ENCODE data around the gene DPEP3.

DPEP3 gene

GRCh38 chr16:67975321-67976105 is 4.8 kb downstream of the DPEP3 start:
- no peak for TF ChIP-seq POLR2AphosphoS5 (IDR thresholded peaks at IDR 0.05; ENCODE audit: low read depth, low read length)
- no peak for TF ChIP-seq FOXP2 (optimal IDR thresholded peaks at IDR 0.05; ENCODE audit: borderline replicate concordance, extremely low read depth, extremely low read length, insufficient read depth)
- TF ChIP-seq REST (IDR thresholded peaks at IDR 0.05; ENCODE audit: insufficient read depth in 1 of 2, low read depth in 2 of 2, low read length in 2 of 2): no peak
- TF ChIP-seq TAF1 (IDR thresholded peaks at IDR 0.05; ENCODE audit: borderline replicate concordance, insufficient read depth, low read length): no peak
- TF ChIP-seq SIN3A (IDR thresholded peaks at IDR 0.05; ENCODE audit: borderline replicate concordance, insufficient read depth, low read length): no peak

GRCh38 chr16:67971111-67971510 is 9.2 kb downstream of the DPEP3 start:
- TF ChIP-seq SIN3A (IDR thresholded peaks at IDR 0.05; ENCODE audit: borderline replicate concordance, insufficient read depth, low read length): no peak
- no peak for TF ChIP-seq FOXP2 (optimal IDR thresholded peaks at IDR 0.05; ENCODE audit: borderline replicate concordance, extremely low read depth, extremely low read length, insufficient read depth)
- no peak for TF ChIP-seq POLR2AphosphoS5 (IDR thresholded peaks at IDR 0.05; ENCODE audit: low read depth, low read length)
- no peak for TF ChIP-seq TAF1 (IDR thresholded peaks at IDR 0.05; ENCODE audit: borderline replicate concordance, insufficient read depth, low read length)
- TF ChIP-seq REST (IDR thresholded peaks at IDR 0.05; ENCODE audit: insufficient read depth in 1 of 2, low read depth in 2 of 2, low read length in 2 of 2): no peak

GRCh38 chr16:67969254-67970039 is 10.9 kb downstream of the DPEP3 start:
- TF ChIP-seq TAF1 (IDR thresholded peaks at IDR 0.05; ENCODE audit: borderline replicate concordance, insufficient read depth, low read length) (no peak), FOXP2 (optimal IDR thresholded peaks at IDR 0.05; ENCODE audit: borderline replicate concordance, extremely low read depth, extremely low read length, insufficient read depth) (no peak), REST (IDR thresholded peaks at IDR 0.05; ENCODE audit: insufficient read depth in 1 of 2, low read depth in 2 of 2, low read length in 2 of 2) (no peak), SIN3A (IDR thresholded peaks at IDR 0.05; ENCODE audit: borderline replicate concordance, insufficient read depth, low read length) (no peak), POLR2AphosphoS5 (IDR thresholded peaks at IDR 0.05; ENCODE audit: low read depth, low read length) (no peak)

- no peak for TF ChIP-seq SIN3A (IDR thresholded peaks at IDR 0.05; ENCODE audit: borderline replicate concordance, insufficient read depth, low read length)
- no peak for TF ChIP-seq POLR2AphosphoS5 (IDR thresholded peaks at IDR 0.05; ENCODE audit: low read depth, low read length)
- no peak for TF ChIP-seq TAF1 (IDR thresholded peaks at IDR 0.05; ENCODE audit: borderline replicate concordance, insufficient read depth, low read length)
- TF ChIP-seq REST (IDR thresholded peaks at IDR 0.05; ENCODE audit: insufficient read depth in 1 of 2, low read depth in 2 of 2, low read length in 2 of 2): no peak
- TF ChIP-seq FOXP2 (optimal IDR thresholded peaks at IDR 0.05; ENCODE audit: borderline replicate concordance, extremely low read depth, extremely low read length, insufficient read depth): no peak
These were observed 11.7 kb downstream of the DPEP3 start, which contains the start of gene SLC12A4 for GRCh38 chr16:67968400-67969253. Gene SLC12A4, minus strand, starts transcription at chr16:67968637. Its CDS starts 84 bp downstream, at chr16:67968553.
